Measurements from ENCODE around the gene ZFYVE21.

- TF ChIP-seq, protein P1, sequence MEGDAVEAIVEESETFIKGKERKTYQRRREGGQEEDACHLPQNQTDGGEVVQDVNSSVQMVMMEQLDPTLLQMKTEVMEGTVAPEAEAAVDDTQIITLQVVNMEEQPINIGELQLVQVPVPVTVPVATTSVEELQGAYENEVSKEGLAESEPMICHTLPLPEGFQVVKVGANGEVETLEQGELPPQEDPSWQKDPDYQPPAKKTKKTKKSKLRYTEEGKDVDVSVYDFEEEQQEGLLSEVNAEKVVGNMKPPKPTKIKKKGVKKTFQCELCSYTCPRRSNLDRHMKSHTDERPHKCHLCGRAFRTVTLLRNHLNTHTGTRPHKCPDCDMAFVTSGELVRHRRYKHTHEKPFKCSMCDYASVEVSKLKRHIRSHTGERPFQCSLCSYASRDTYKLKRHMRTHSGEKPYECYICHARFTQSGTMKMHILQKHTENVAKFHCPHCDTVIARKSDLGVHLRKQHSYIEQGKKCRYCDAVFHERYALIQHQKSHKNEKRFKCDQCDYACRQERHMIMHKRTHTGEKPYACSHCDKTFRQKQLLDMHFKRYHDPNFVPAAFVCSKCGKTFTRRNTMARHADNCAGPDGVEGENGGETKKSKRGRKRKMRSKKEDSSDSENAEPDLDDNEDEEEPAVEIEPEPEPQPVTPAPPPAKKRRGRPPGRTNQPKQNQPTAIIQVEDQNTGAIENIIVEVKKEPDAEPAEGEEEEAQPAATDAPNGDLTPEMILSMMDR (IDR thresholded peaks at IDR 0.05), result no peak
- no peak for TF ChIP-seq EP300 (IDR thresholded peaks at IDR 0.05)
- TF ChIP-seq POLR2A (IDR thresholded peaks at IDR 0.05), result no peak
These were observed 2.1 kb upstream of the ZFYVE21 start for GRCh38 chr14:103713304-103714062.
